ENCODE data around the gene SLC39A13. TPM values are rescaled to one million over a fixed set of nuclear protein-coding genes. Genes with fewer than 3 reads are reported as not detected.

Gene SLC39A13
- total and polyA plus RNA-seq, 2 of the 4 experiments (the other 2 are of a cell fraction), result 32.4 to 144 TPM

GRCh38 chr11:47426062-47426956 is 17.9 kb downstream of the SLC39A13 start, which contains the start of gene PSMC3:
TSS of gene PSMC3 (minus strand) at chr11:47426439. CDS start at chr11:47426279, 160 bp downstream.
- Histone ChIP-seq H3K9me1 (ENCODE audit: insufficient read depth, low read length) (peaks cover 4% of the 10 kb centered on the region; the same call in 1 of the 2 replicates), H3K4me3 (ENCODE audit: insufficient read depth, low read depth, low read length) (peak within 1 kb of the TSS; percentile 92), H2BK20ac (ENCODE audit: low read depth, low read length) (peak within 1 kb of the TSS; percentile 99), H3K4me1 (ENCODE audit: control insufficient read depth, insufficient read depth, low read length) (peaks cover 5% of the 10 kb centered on the region; the same call in 1 of the 2 replicates), H4K91ac (ENCODE audit: insufficient read depth, low read depth, low read length) (peak within 1 kb of the TSS; percentile 98), H3K23ac (ENCODE audit: low read depth, low read length) (peak within 1 kb of the TSS; percentile 100), H3K27me3 (ENCODE audit: control insufficient read depth, insufficient read depth, low read length) (no peaks in the 10 kb centered on the region), H4K5ac (ENCODE audit: low read depth, low read length) (peak within 1 kb of the TSS; percentile 95), H2AFZ (replicated peaks; ENCODE audit: low read length, poor library complexity) (peak within 1 kb of the TSS; percentile 98), H2AK9ac (replicated peaks; ENCODE audit: low read depth, low read length, poor library complexity) (peak within 1 kb of the TSS; percentile 99), H3K9ac (ENCODE audit: low read depth, low read length) (peak within 1 kb of the TSS; percentile 94), H2BK5ac (ENCODE audit: low read depth, low read length, poor library complexity, severe bottlenecking) (peak within 1 kb of the TSS; percentile 98), H2BK120ac (ENCODE audit: low read depth, low read length) (peak within 1 kb of the TSS; percentile 100), H3K4ac (ENCODE audit: low read depth, low read length) (peak within 1 kb of the TSS; percentile 98), H4K20me1 (ENCODE audit: insufficient read depth, low read length) (no peaks in the 10 kb centered on the region), H3K4me2 (ENCODE audit: low read depth, low read length) (peak within 1 kb of the TSS; percentile 97), H3K27ac (ENCODE audit: insufficient read depth, low read length) (peak within 1 kb of the TSS; percentile 97), H4K8ac (ENCODE audit: low read depth in 2 of 2, low read length in 2 of 2) (peak within 1 kb of the TSS; percentile 91 to 99), H3K9me3 (ENCODE audit: control insufficient read depth, insufficient read depth, low read length) (no peaks in the 10 kb centered on the region), H3K18ac (ENCODE audit: low read depth, low read length) (peak within 1 kb of the TSS; percentile 94), H3K56ac (ENCODE audit: extremely low read depth, insufficient read depth, low read length) (peak within 1 kb of the TSS; percentile 100), H3K79me1 (ENCODE audit: low read depth in 1 of 2, low read length in 2 of 2) (peaks cover 26 to 37% of the 10 kb centered on the region in 2 experiments), H3K36me3 (ENCODE audit: control insufficient read depth, insufficient read depth, low read length) (peaks cover 29% of the 10 kb centered on the region), H2BK15ac (ENCODE audit: low read depth, low read length) (peak within 1 kb of the TSS; percentile 97; the same call in 1 of the 3 replicates), H2AK5ac (ENCODE audit: low read depth, low read length) (peak within 1 kb of the TSS; percentile 93), H3K14ac (replicated peaks; ENCODE audit: low read depth, low read length) (peak within 1 kb of the TSS; percentile 100)
- CTCF ChIA-PET, result no interaction called here
- dilution Hi-C loops (cut with HindIII; ENCODE audit: low sequenced_read_pairs, unreplicated experiment) (no loop called here), in situ Hi-C loops (cut with MboI; ENCODE audit: low sequenced_read_pairs) (no loop called here), intact Hi-C loops (cut with micrococcal nuclease) (no loop called here)
- DNase-seq (peak; percentile 91), ATAC-seq (ENCODE audit: low read depth) (peak; percentile 99)
- POLR2A ChIA-PET (ENCODE audit: unreplicated experiment), result interaction anchor here (0.7 kb wide), 1 partner anchor 10 kb away, joined by 3 read pairs; no protein-coding TSS in a partner anchor
- no TSS peak for BruUV-seq (replicated peaks)
- 0% methylated on average over 19 of the region's 62 CpGs; no CpG with 5 or more reads in 1 of the 2 experiments for WGBS, 2 experiments (ENCODE audit: extremely low coverage in 2 of 2, insufficient read length in 1 of 2)
- TF ChIP-seq RFX5 (IDR thresholded peaks at IDR 0.05; ENCODE audit: low read depth, low read length) (no peak), CEBPB (IDR thresholded peaks at IDR 0.05; ENCODE audit: low read depth, low read length) (no peak), ELK1 (IDR thresholded peaks at IDR 0.05; ENCODE audit: borderline replicate concordance, low read depth, low read length) (no peak), POLR2A (IDR thresholded peaks at IDR 0.05; ENCODE audit: low read depth, low read length) (peak; percentile 86), RCOR1 (IDR thresholded peaks at IDR 0.05; ENCODE audit: insufficient replicate concordance, low read length) (no peak), FOS (IDR thresholded peaks at IDR 0.05; ENCODE audit: low read depth, low read length) (no peak), MAFK (IDR thresholded peaks at IDR 0.05; ENCODE audit: low read depth, low read length) (no peak), BHLHE40 (IDR thresholded peaks at IDR 0.05; ENCODE audit: low read depth, low read length) (peak; percentile 83), CHD1 (IDR thresholded peaks at IDR 0.05; ENCODE audit: low read depth, low read length) (no peak), MXI1 (IDR thresholded peaks at IDR 0.05; ENCODE audit: borderline replicate concordance, low read depth, low read length) (peak; percentile 37; the same call in 1 of the 2 replicates), MAZ (IDR thresholded peaks at IDR 0.05; ENCODE audit: borderline replicate concordance, low read depth, low read length) (peak; percentile 80; the same call in 1 of the 2 replicates), CTCF (conservative IDR thresholded peaks at IDR 0.05; ENCODE audit: low read depth, low read length) (no peak), SMC3 (IDR thresholded peaks at IDR 0.05; ENCODE audit: low read depth, low read length) (no peak)

All from IMR-90 (cell line).